Type B pancreatic cell (in vitro differentiated cells): ENCODE measurements around the gene MYL2. TPM values are rescaled to one million over a fixed set of nuclear protein-coding genes. Genes with fewer than 3 reads are reported as not detected.

Experiments
- DNase-seq: peaks from one replicate; pipeline ENCODE4 v3.0.0; 2021; ENCODE audit warnings: mixed read lengths; ENCODE audit not compliant: unreplicated experiment; ENCODE audit errors: extremely low spot score
- H3K27ac Mint-ChIP-seq: 2 replicates; pipeline ENCODE4 v1.8.0; 2021; ENCODE audit warnings: mild to moderate bottlenecking, mixed read lengths
- H3K27me3 Mint-ChIP-seq: 2 replicates; pipeline ENCODE4 v1.8.0; 2021; ENCODE audit warnings: mixed read lengths
- H3K36me3 Mint-ChIP-seq: 2 replicates; pipeline ENCODE4 v1.8.0; 2021; ENCODE audit warnings: mixed read lengths
- H3K4me1 Mint-ChIP-seq: one replicate; pipeline ENCODE4 v1.8.0; 2021; ENCODE audit warnings: mixed read lengths; ENCODE audit not compliant: unreplicated experiment
- H3K4me3 Mint-ChIP-seq: 2 replicates; pipeline ENCODE4 v1.8.0; 2021; ENCODE audit warnings: mild to moderate bottlenecking, mixed read lengths
- H3K9me3 Mint-ChIP-seq: 2 replicates; pipeline ENCODE4 v1.8.0; 2021; ENCODE audit warnings: mixed read lengths
- total RNA-seq: library from RNA; stranded (reverse); gene quantifications from 2 replicates; pipeline ENCODE4 v1.2.1, GENCODE V29; 2021; ENCODE audit warnings: low replicate concordance
- TF ChIP-seq, protein P1 (sequence below): fragments of 200-600 bp; sonication (generic); conservative IDR thresholded peaks from 2 replicates; pipeline ENCODE4 v1.5.0; 2021; ENCODE audit warnings: antibody characterized with exemption, mild to moderate bottlenecking

MYL2 gene
- total RNA-seq, 1 donor from 2014 or later, result not detected

DNA sequence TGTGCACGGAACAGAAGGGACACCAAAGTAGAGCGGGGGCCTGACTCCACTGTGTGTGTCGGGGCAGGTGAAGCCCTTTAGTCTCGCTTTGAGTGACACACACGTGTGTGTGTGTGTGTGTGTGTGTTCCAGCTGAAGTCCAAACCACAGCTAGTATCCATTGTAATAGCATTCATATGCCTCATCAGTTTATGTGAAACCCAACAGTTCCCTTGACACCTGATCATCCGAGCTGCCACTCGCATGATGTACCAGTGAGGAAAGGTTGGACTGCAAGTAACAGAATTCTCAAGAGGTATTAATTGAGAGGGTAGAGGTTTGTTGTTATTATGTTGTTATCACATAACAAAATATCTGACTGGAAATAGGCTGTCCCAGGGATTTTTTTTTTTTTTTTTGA lies 57.2 kb downstream of the MYL2 start:
- no peak overlapping the region for H3K27ac Mint-ChIP-seq
- no peaks in the 10 kb centered on the region for H3K36me3 Mint-ChIP-seq
- no peak for DNase-seq
- H3K9me3 Mint-ChIP-seq, result no peaks in the 10 kb centered on the region
- TF ChIP-seq, protein P1, sequence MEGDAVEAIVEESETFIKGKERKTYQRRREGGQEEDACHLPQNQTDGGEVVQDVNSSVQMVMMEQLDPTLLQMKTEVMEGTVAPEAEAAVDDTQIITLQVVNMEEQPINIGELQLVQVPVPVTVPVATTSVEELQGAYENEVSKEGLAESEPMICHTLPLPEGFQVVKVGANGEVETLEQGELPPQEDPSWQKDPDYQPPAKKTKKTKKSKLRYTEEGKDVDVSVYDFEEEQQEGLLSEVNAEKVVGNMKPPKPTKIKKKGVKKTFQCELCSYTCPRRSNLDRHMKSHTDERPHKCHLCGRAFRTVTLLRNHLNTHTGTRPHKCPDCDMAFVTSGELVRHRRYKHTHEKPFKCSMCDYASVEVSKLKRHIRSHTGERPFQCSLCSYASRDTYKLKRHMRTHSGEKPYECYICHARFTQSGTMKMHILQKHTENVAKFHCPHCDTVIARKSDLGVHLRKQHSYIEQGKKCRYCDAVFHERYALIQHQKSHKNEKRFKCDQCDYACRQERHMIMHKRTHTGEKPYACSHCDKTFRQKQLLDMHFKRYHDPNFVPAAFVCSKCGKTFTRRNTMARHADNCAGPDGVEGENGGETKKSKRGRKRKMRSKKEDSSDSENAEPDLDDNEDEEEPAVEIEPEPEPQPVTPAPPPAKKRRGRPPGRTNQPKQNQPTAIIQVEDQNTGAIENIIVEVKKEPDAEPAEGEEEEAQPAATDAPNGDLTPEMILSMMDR, result no peak
- H3K27me3 Mint-ChIP-seq, result no peaks in the 10 kb centered on the region
- peaks cover 8% of the 10 kb centered on the region for H3K4me1 Mint-ChIP-seq
- no peak overlapping the region for H3K4me3 Mint-ChIP-seq

DNA sequence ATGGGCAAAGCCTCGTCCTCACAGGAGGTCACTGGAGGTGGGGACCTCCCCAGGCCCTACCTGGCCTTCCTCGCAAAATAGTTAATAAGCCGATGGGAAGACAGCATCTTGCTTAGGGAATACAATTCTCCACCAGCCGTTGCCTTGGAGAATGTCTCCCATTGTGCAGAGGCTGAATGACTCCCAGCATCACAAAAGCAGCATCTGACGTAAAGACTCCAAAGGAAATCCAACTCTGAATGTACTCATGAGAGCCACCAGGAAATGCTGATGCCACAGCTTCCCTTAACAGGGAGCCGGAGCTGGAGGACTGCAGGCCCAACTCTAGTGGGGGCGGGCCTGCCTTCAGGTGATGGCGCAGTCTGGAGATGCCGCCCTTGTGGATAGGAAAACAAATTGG lies 58.0 kb downstream of the MYL2 start:
- DNase-seq, result no peak
- no peak overlapping the region for H3K27ac Mint-ChIP-seq
- H3K36me3 Mint-ChIP-seq, result no peaks in the 10 kb centered on the region
- peaks cover 8% of the 10 kb centered on the region for H3K4me1 Mint-ChIP-seq
- no peak overlapping the region for H3K4me3 Mint-ChIP-seq
- no peaks in the 10 kb centered on the region for H3K27me3 Mint-ChIP-seq
- no peaks in the 10 kb centered on the region for H3K9me3 Mint-ChIP-seq
- TF ChIP-seq, protein P1, result no peak

DNA sequence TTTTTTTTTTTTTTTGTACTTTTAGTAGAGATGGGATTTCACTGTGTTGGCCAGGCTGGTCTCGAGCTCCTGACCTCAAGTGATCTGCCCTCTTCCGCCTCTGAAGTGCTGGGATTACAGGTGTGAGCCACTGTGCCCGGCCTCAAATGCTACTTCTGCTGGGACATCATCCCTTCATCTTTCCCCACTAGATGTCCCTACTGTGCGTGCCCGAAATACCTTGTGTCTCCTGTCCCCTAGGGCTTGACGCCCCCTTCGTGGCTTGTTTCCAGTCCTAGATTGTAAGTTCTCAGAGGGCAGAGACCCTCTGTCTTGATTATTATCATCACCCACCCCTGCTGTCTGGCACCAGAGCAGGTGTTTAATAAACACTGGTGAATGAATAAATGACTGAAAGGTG lies 58.6 kb downstream of the MYL2 start:
- no peaks in the 10 kb centered on the region for H3K36me3 Mint-ChIP-seq
- H3K27me3 Mint-ChIP-seq, result no peaks in the 10 kb centered on the region
- no peak for DNase-seq
- H3K4me1 Mint-ChIP-seq, result peaks cover 8% of the 10 kb centered on the region
- TF ChIP-seq, protein P1, result no peak
- no peak overlapping the region for H3K27ac Mint-ChIP-seq
- H3K4me3 Mint-ChIP-seq, result no peak overlapping the region
- no peaks in the 10 kb centered on the region for H3K9me3 Mint-ChIP-seq

Other genes with a start within 250 kb of the MYL2 start
- gene HVCN1, start 231.5 kb downstream of the MYL2 start, total RNA-seq, result 0.64 and 3.1 TPM in 2 replicates
- 135 and 174 TPM in 2 replicates for gene PPP1CC, start 177.7 kb downstream of the MYL2 start, total RNA-seq
- gene CCDC63, start 73.6 kb downstream of the MYL2 start, total RNA-seq, result not detected in 2 replicates
- gene CUX2, start 113.6 kb upstream of the MYL2 start, total RNA-seq, result 4.4 and 8.2 TPM in 2 replicates